ENCODE results near the gene CACNA2D3. TPM values are rescaled to one million over a fixed set of nuclear protein-coding genes. Genes with fewer than 3 reads are reported as not detected.
A peak's percentile ranks its signal among the peaks of the same experiment; 100 is the strongest.

Gene CACNA2D3
- total RNA-seq, 2 donors from 2014 or later: 0.42 to 0.98 TPM

GRCh38 chr3:54963641-54964040 is 841.3 kb downstream of the CACNA2D3 start:
- intact Hi-C loops (cut with DNase I): no loop called here
- no peak for DNase-seq
- no peak overlapping the region for H3K9ac ChIP-seq (ENCODE audit: low read depth in 2 of 2, low read length in 2 of 2)
- no peaks in the 10 kb centered on the region for H3K36me3 ChIP-seq
- H3K9me3 ChIP-seq: no peaks in the 10 kb centered on the region
- no peak overlapping the region for H3K27ac ChIP-seq
- no peaks in the 10 kb centered on the region for H3K4me1 ChIP-seq
- no peaks in the 10 kb centered on the region for H3K27me3 ChIP-seq
- no peak for TF ChIP-seq CTCF (IDR thresholded peaks at IDR 0.05)
- H3K4me3 ChIP-seq: no peak overlapping the region

GRCh38 chr3:54964081-54964480 is 841.7 kb downstream of the CACNA2D3 start:
- intact Hi-C loops (cut with DNase I): no loop called here
- Histone ChIP-seq H3K9ac (ENCODE audit: low read depth in 2 of 2, low read length in 2 of 2) (no peak overlapping the region), H3K27ac (no peak overlapping the region), H3K9me3 (no peaks in the 10 kb centered on the region), H3K4me3 (no peak overlapping the region), H3K36me3 (no peaks in the 10 kb centered on the region), H3K27me3 (no peaks in the 10 kb centered on the region), H3K4me1 (no peaks in the 10 kb centered on the region)
- no peak for TF ChIP-seq CTCF (IDR thresholded peaks at IDR 0.05)
- no peak for DNase-seq

GRCh38 chr3:54965746-54966145 is 843.4 kb downstream of the CACNA2D3 start:
- Histone ChIP-seq H3K9ac (ENCODE audit: low read depth in 2 of 2, low read length in 2 of 2) (no peak overlapping the region), H3K27me3 (no peaks in the 10 kb centered on the region), H3K27ac (no peak overlapping the region), H3K9me3 (no peaks in the 10 kb centered on the region), H3K4me1 (no peaks in the 10 kb centered on the region), H3K36me3 (no peaks in the 10 kb centered on the region), H3K4me3 (no peak overlapping the region)
- TF ChIP-seq CTCF (IDR thresholded peaks at IDR 0.05): no peak
- intact Hi-C loops (cut with DNase I): no loop called here
- no peak for DNase-seq

- Histone ChIP-seq H3K27me3 (no peaks in the 10 kb centered on the region), H3K9me3 (no peaks in the 10 kb centered on the region), H3K36me3 (no peaks in the 10 kb centered on the region), H3K9ac (ENCODE audit: low read depth in 2 of 2, low read length in 2 of 2) (no peak overlapping the region), H3K4me1 (no peaks in the 10 kb centered on the region), H3K4me3 (no peak overlapping the region), H3K27ac (no peak overlapping the region)
- no peak for TF ChIP-seq CTCF (IDR thresholded peaks at IDR 0.05)
- DNase-seq: peak; percentile 23
- intact Hi-C loops (cut with DNase I): no loop called here
These were observed 844.6 kb downstream of the CACNA2D3 start for GRCh38 chr3:54966979-54967378.

- H3K9ac ChIP-seq (ENCODE audit: low read depth in 2 of 2, low read length in 2 of 2): no peak overlapping the region
- H3K4me3 ChIP-seq: no peak overlapping the region
- H3K36me3 ChIP-seq: no peaks in the 10 kb centered on the region
- no peaks in the 10 kb centered on the region for H3K27me3 ChIP-seq
- no peaks in the 10 kb centered on the region for H3K4me1 ChIP-seq
- intact Hi-C loops (cut with DNase I): no loop called here
- H3K27ac ChIP-seq: no peak overlapping the region
- no peak for DNase-seq
- H3K9me3 ChIP-seq: no peaks in the 10 kb centered on the region
- TF ChIP-seq CTCF (IDR thresholded peaks at IDR 0.05): no peak
These were observed 845.4 kb downstream of the CACNA2D3 start for GRCh38 chr3:54967731-54968161.

Data from colonic mucosa (tissue), 4 donors.